Ovary (tissue), 9 donors: ENCODE data around the gene TUBB2A. TPM values are rescaled to one million over a fixed set of nuclear protein-coding genes. Genes with fewer than 3 reads are reported as not detected.
"Not testable (repeated sequence)": the region's sequence is repeated elsewhere in the genome, so short reads cannot be mapped to it uniquely, and the experiment has no call there.

Experiments
- DNase-seq, 5 donors: peaks; one replicate each; pipeline ENCODE4 v3.0.0-alpha.2; 2019 to 2020
- H3K27ac ChIP-seq, 2 donors: fragments of 200-600 bp; one replicate each; pipeline versions ENCODE4 v1.5.1 to v1.8.0; 2019 to 2022
- H3K27me3 ChIP-seq: fragments of 200-600 bp; one replicate; pipeline ENCODE4 v1.8.0; 2022
- H3K36me3 ChIP-seq: fragments of 200-600 bp; sonication (generic); one replicate; pipeline ENCODE4 v1.5.1; 2019
- H3K4me1 ChIP-seq: one replicate; pipeline ENCODE4 v1.8.1; 2013; ENCODE audit warnings: mild to moderate bottlenecking, moderate library complexity; ENCODE audit not compliant: insufficient read depth
- H3K4me3 ChIP-seq: fragments of 200-600 bp; sonication (generic); one replicate; pipeline ENCODE4 v1.5.1; 2017
- H3K9me3 ChIP-seq, 2 donors: fragments of 200-600 bp in 1 of 2; sonication (generic) in 1 of 2; one replicate each; pipeline versions ENCODE4 v1.5.1 to v1.8.1; 2013 to 2019; ENCODE audit warnings: mild to moderate bottlenecking in 1 of 2, moderate library complexity in 1 of 2
- CTCF ChIP-seq, 3 donors: fragments of 450-650 bp in 2 of 3; fragments of 200-600 bp in 1 of 3; IDR thresholded peaks; one replicate each; pipeline versions ENCODE4 v1.5.1 to v1.8.0; 2016 to 2022; ENCODE audit warnings: antibody characterized with exemption in 3 of 3, mild to moderate bottlenecking in 1 of 3
- EP300 ChIP-seq: sonication (generic); formaldehyde crosslinking; IDR thresholded peaks from one replicate; pipeline ENCODE4 v1.6.1; 2017; ENCODE audit warnings: antibody characterized with exemption
- POLR2A ChIP-seq: fragments of 450-650 bp; IDR thresholded peaks from one replicate; pipeline ENCODE4 v1.6.1; 2017; ENCODE audit warnings: antibody characterized with exemption, mild to moderate bottlenecking, moderate library complexity
- WGBS, 3 donors: extraction: QIAGEN DNeasy Blood & Tissue Kit in 1 of 3; methylation state at CpG; one replicate each; pipeline versions ENCODE4 v1.1.5 to v1.1.7; 2013 to 2017; 5-methylcytosine and 5-hydroxymethylcytosine counted together
- intact Hi-C, 4 donors: fragments of 100-400 bp; cut with DNase I; formaldehyde crosslinking; loops; one replicate each; pipeline versions ENCODE4 v1.11.0 to v1.15.1; 2022 to 2023
- polyA plus RNA-seq, 2 donors: library from polyadenylated mRNA; stranded (reverse); fragments of 200-250 nt in 1 of 2; fragments of 350-450 nt in 1 of 2; fragmentation: Illumina TruSeq in 1 of 2; extraction: RNeasy Lipid Tissue Mini Kit (QIAGEN cat#74804) in 1 of 2; gene quantifications; one replicate each; pipeline ENCODE4 v1.2.3, GENCODE V29; 2013 to 2014
- total RNA-seq, 7 donors: library from RNA; depleted of rRNA in 2 of 7; stranded (reverse); fragments of >200 nt in 2 of 7; fragmentation: NEBNext Ultra II Directional in 3 of 7; extraction: Animal tissue kit (Norgen Biotek cat#: 25700) in 3 of 7; gene quantifications; one replicate each; pipeline versions ENCODE4 v1.1.0 to v1.2.4, GENCODE V29; 2016 to 2023
- donor health status: DM: no; HTN: no; CAD: no; lungs with moderate emphysema.
- donor health status: DM: no; HTN: no; CAD: no.
- donor health status: Bipolar disorder and iron deficiency.
- donor health status: DM: yes; HTN: yes; CAD: no.
- donor health status: DM: no; HTN: no; CAD: no.
- donor health status: DM: yes; HTN: yes; CAD: no.

Gene TUBB2A
- total and polyA plus RNA-seq, 9 donors: 5.7 to 32.7 (median 10.9) TPM

- no peaks in the 10 kb centered on the region for H3K27me3 ChIP-seq
- intact Hi-C loops: no loop called here
- no peak for DNase-seq
- H3K4me1 ChIP-seq: no peaks in the 10 kb centered on the region
- no peak overlapping the region for H3K27ac ChIP-seq
- H3K9me3 ChIP-seq: no peaks in the 10 kb centered on the region
- H3K36me3 ChIP-seq: no peaks in the 10 kb centered on the region
- WGBS, 3 donors: 33 to 38% (median 36%) methylated on average over 7 of the region's 7 CpGs
- no peak overlapping the region for H3K4me3 ChIP-seq
- TF ChIP-seq CTCF (IDR thresholded peaks at IDR 0.05): no peak
- no peak for TF ChIP-seq EP300
- TF ChIP-seq POLR2A: no peak
These were observed 45.8 kb upstream of the TUBB2A start for GRCh38 chr6:3202999-3203696.

- Histone ChIP-seq H3K4me1 (no peaks in the 10 kb centered on the region), H3K9me3 (no peaks in the 10 kb centered on the region), H3K27ac (no peak overlapping the region), H3K36me3 (no peaks in the 10 kb centered on the region), H3K4me3 (no peak overlapping the region), H3K27me3 (no peaks in the 10 kb centered on the region)
- DNase-seq: no peak
- TF ChIP-seq EP300 (no peak), POLR2A (no peak), CTCF (IDR thresholded peaks at IDR 0.05) (no peak)
- WGBS, 3 donors: 87 to 94% (median 93%) methylated on average over 2 of the region's 2 CpGs
- intact Hi-C loops: no loop called here
These were observed 44.0 kb upstream of the TUBB2A start for GRCh38 chr6:3201388-3201787.

GRCh38 chr6:3200682-3201081 is 43.3 kb upstream of the TUBB2A start:
- no peaks in the 10 kb centered on the region for H3K27me3 ChIP-seq
- H3K9me3 ChIP-seq: no peaks in the 10 kb centered on the region
- no peak overlapping the region for H3K27ac ChIP-seq
- no peak overlapping the region for H3K4me3 ChIP-seq
- TF ChIP-seq POLR2A (no peak), EP300 (no peak), CTCF (IDR thresholded peaks at IDR 0.05) (no peak)
- no peaks in the 10 kb centered on the region for H3K4me1 ChIP-seq
- intact Hi-C loops: no loop called here
- no peaks in the 10 kb centered on the region for H3K36me3 ChIP-seq
- no peak for DNase-seq

- Histone ChIP-seq H3K27me3 (no peaks in the 10 kb centered on the region), H3K36me3 (no peaks in the 10 kb centered on the region), H3K9me3 (no peaks in the 10 kb centered on the region), H3K4me1 (no peaks in the 10 kb centered on the region), H3K27ac (no peak overlapping the region), H3K4me3 (no peak overlapping the region)
- intact Hi-C loops: no loop called here
- TF ChIP-seq CTCF (IDR thresholded peaks at IDR 0.05) (no peak), EP300 (no peak), POLR2A (no peak)
- 81 to 87% (median 86%) methylated on average over 5 of the region's 5 CpGs for WGBS, 3 donors
- DNase-seq: no peak
These were observed 42.0 kb upstream of the TUBB2A start for GRCh38 chr6:3199382-3199781.

- H3K27ac ChIP-seq, H3K27me3 ChIP-seq, H3K9me3 ChIP-seq, H3K4me1 ChIP-seq, intact Hi-C loops, H3K4me3 ChIP-seq, DNase-seq, H3K36me3 ChIP-seq: not testable (repeated sequence)
- WGBS, 3 donors: 74 to 87% (median 85%) methylated on average over 4 of the region's 5 CpGs
These were observed 40.4 kb upstream of the TUBB2A start for GRCh38 chr6:3197734-3198133.
